Neural crest cell (in vitro differentiated cells): ENCODE results near the gene HTR7. TPM values are rescaled to one million over a fixed set of nuclear protein-coding genes. Genes with fewer than 3 reads are reported as not detected.

ENCODE experiments used
- DNase-seq: peaks from one replicate; pipeline ENCODE4 v3.0.0; 2021; ENCODE audit warnings: low read depth, mixed read lengths, low spot score
- H3K27ac Mint-ChIP-seq: one replicate; pipeline ENCODE4 v1.8.0; 2021; ENCODE audit warnings: mild to moderate bottlenecking, mixed read lengths; ENCODE audit not compliant: unreplicated experiment
- H3K27me3 Mint-ChIP-seq: 2 replicates; pipeline ENCODE4 v1.8.0; 2021; ENCODE audit warnings: low read depth, mild to moderate bottlenecking, mixed read lengths
- H3K36me3 Mint-ChIP-seq: 2 replicates; pipeline ENCODE4 v1.8.0; 2021; ENCODE audit warnings: low read depth, mild to moderate bottlenecking, mixed read lengths
- H3K4me1 Mint-ChIP-seq: 2 replicates; pipeline ENCODE4 v1.8.0; 2021; ENCODE audit warnings: mixed read lengths
- H3K4me3 Mint-ChIP-seq: one replicate; pipeline ENCODE4 v1.8.0; 2021; ENCODE audit warnings: mild to moderate bottlenecking, mixed read lengths
- H3K9me3 Mint-ChIP-seq: 2 replicates; pipeline ENCODE4 v1.8.0; 2021; ENCODE audit warnings: mixed read lengths
- CTCF ChIP-seq: fragments of 200-600 bp; sonication (generic); conservative IDR thresholded peaks from 2 replicates; pipeline ENCODE4 v1.5.0; 2021; ENCODE audit warnings: antibody characterized with exemption, mild to moderate bottlenecking
- total RNA-seq: library from RNA; stranded (reverse); gene quantifications from 2 replicates; pipeline ENCODE4 v1.2.1, GENCODE V29; 2021

HTR7 gene
- total RNA-seq, 1 donor from 2014 or later, result 0.09 TPM

- Mint-ChIP-seq H3K27me3 (peaks cover 2% of the 10 kb centered on the region), H3K9me3 (peaks cover 3% of the 10 kb centered on the region), H3K4me1 (no peaks in the 10 kb centered on the region), H3K27ac (no peak overlapping the region), H3K4me3 (no peak overlapping the region), H3K36me3 (no peaks in the 10 kb centered on the region)
- DNase-seq, result no peak
- TF ChIP-seq CTCF, result no peak
Measured at GRCh38 chr10:90718182-90718581, 139.7 kb downstream of the HTR7 start.

- H3K4me3 Mint-ChIP-seq, result no peak overlapping the region
Measured at GRCh38 chr10:90712529-90712928, 145.3 kb downstream of the HTR7 start.

DNA sequence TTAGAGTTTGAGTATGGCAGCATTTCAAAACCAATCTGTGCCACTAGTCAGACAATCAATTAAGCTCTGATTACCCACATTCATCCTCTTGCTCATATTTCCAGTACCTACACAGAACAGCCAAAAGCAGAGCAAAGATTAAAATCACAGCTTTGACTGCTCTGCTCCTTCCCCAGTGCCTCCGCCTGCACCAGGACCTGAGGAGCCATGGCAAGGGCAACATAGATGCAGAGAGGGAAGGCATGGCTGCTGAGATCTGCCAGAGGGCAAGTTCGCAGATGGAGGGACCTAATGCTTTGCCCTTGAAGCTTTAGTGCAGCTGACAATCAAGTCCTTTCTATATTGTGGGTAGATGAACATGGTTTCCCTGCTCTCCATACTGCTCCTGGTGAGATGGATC, 148.1 kb downstream of the HTR7 start:
- peaks cover 28% of the 10 kb centered on the region for H3K27me3 Mint-ChIP-seq
- no peaks in the 10 kb centered on the region for H3K9me3 Mint-ChIP-seq
- H3K27ac Mint-ChIP-seq, result no peak overlapping the region
- H3K36me3 Mint-ChIP-seq, result no peaks in the 10 kb centered on the region
- no peak for DNase-seq
- no peaks in the 10 kb centered on the region for H3K4me1 Mint-ChIP-seq
- H3K4me3 Mint-ChIP-seq, result no peak overlapping the region
- TF ChIP-seq CTCF, result no peak

More at GRCh38 chr10:90712529-90712928, 145.3 kb downstream of the HTR7 start:
- no peaks in the 10 kb centered on the region for H3K9me3 Mint-ChIP-seq
- H3K27ac Mint-ChIP-seq, result no peak overlapping the region
- no peaks in the 10 kb centered on the region for H3K4me1 Mint-ChIP-seq
- H3K36me3 Mint-ChIP-seq, result no peaks in the 10 kb centered on the region
- no peak for DNase-seq
- TF ChIP-seq CTCF, result no peak
- H3K27me3 Mint-ChIP-seq, result peaks cover 23% of the 10 kb centered on the region

- H3K9me3 Mint-ChIP-seq, result no peaks in the 10 kb centered on the region
- H3K4me3 Mint-ChIP-seq, result no peak overlapping the region
- DNase-seq, result no peak
- H3K27ac Mint-ChIP-seq, result no peak overlapping the region
- no peak for TF ChIP-seq CTCF
- H3K4me1 Mint-ChIP-seq, result no peaks in the 10 kb centered on the region
- H3K36me3 Mint-ChIP-seq, result no peaks in the 10 kb centered on the region
- peaks cover 28% of the 10 kb centered on the region for H3K27me3 Mint-ChIP-seq
Measured at GRCh38 chr10:90707657-90708056, 150.2 kb downstream of the HTR7 start.

GRCh38 chr10:90701428-90701827, 156.4 kb downstream of the HTR7 start:
- no peak for TF ChIP-seq CTCF
- Mint-ChIP-seq H3K4me3 (no peak overlapping the region), H3K36me3 (no peaks in the 10 kb centered on the region), H3K27me3 (peaks cover 4% of the 10 kb centered on the region), H3K4me1 (no peaks in the 10 kb centered on the region), H3K9me3 (no peaks in the 10 kb centered on the region), H3K27ac (no peak overlapping the region)
- DNase-seq, result no peak
